HG03095 (cell line): Measurements from ENCODE around the gene KRT3.

Source experiments
- ATAC-seq: cut with Tn5 transposase; IDR thresholded peaks from one replicate; pipeline ENCODE4 v1.9.1; 2021; ENCODE audit warnings: moderate library complexity; ENCODE audit not compliant: unreplicated experiment

The KRT3 gene

GRCh38 chr12:52795694-52796428 lies at the start of gene KRT3:
KRT3 (minus strand) TSS chr12:52796117; CDS start chr12:52796042, 75 bp downstream.
- ATAC-seq = no peak

- no peak for ATAC-seq
Observed at GRCh38 chr12:52844386-52844785, 48.5 kb upstream of the KRT3 start.

- no peak for ATAC-seq
Observed at GRCh38 chr12:52839436-52840105, 43.7 kb upstream of the KRT3 start.

GRCh38 chr12:52838609-52839435 lies 42.9 kb upstream of the KRT3 start:
- no peak for ATAC-seq

- ATAC-seq = no peak
Observed at GRCh38 chr12:52837781-52838608, 42.1 kb upstream of the KRT3 start.

GRCh38 chr12:52837413-52837741 lies 41.5 kb upstream of the KRT3 start:
- ATAC-seq = no peak

- no peak for ATAC-seq
Observed at GRCh38 chr12:52836491-52837412, 40.8 kb upstream of the KRT3 start.

- ATAC-seq = no peak
Observed at GRCh38 chr12:52836042-52836466, 40.1 kb upstream of the KRT3 start.

- ATAC-seq = no peak
Observed at GRCh38 chr12:52835271-52836041, 39.5 kb upstream of the KRT3 start.

GRCh38 chr12:52834727-52835001 lies 38.7 kb upstream of the KRT3 start:
- no peak for ATAC-seq

GRCh38 chr12:52833922-52834726 lies 38.2 kb upstream of the KRT3 start, which contains the start of gene KRT79:
KRT79 (minus strand) TSS chr12:52834311; CDS start chr12:52834260, 51 bp downstream.
- no peak for ATAC-seq

GRCh38 chr12:52832985-52833905 lies 37.3 kb upstream of the KRT3 start:
- ATAC-seq = no peak

GRCh38 chr12:52832451-52832850 lies 36.5 kb upstream of the KRT3 start:
- ATAC-seq = no peak

GRCh38 chr12:52831251-52831650 lies 35.3 kb upstream of the KRT3 start:
- no peak for ATAC-seq

- no peak for ATAC-seq
Observed at GRCh38 chr12:52829986-52830770, 34.3 kb upstream of the KRT3 start.

- no peak for ATAC-seq
Observed at GRCh38 chr12:52828591-52829021, 32.7 kb upstream of the KRT3 start.
